Activated naive CD4-positive, alpha-beta T cell treated with anti-CD3 and anti-CD28 coated beads, Interleukin-2, amount 10 ng/mL, durations not matched to agents 7 days and 5 days (primary cell): Measurements from ENCODE around the gene ZBTB20.
A peak's percentile ranks its signal among the peaks of the same experiment; 100 is the strongest.

ENCODE experiments used
- CTCF ChIA-PET: fragments of 350-600 bp; sonication (Branson Sonifier 250); formaldehyde crosslinking; loops from one replicate; lab custom pipeline; 2021; ENCODE audit warnings: antibody characterized with exemption; lab: Charles Lee
- DNase-seq: peaks from one replicate; pipeline ENCODE4 v3.0.0-alpha.2; 2020
- H3K27ac Mint-ChIP-seq: one replicate; pipeline ENCODE4 v1.8.0; 2021; ENCODE audit warnings: mild to moderate bottlenecking, moderate library complexity, mixed read lengths
- H3K27me3 Mint-ChIP-seq: one replicate; pipeline ENCODE4 v1.8.0; 2021; ENCODE audit warnings: mild to moderate bottlenecking, mixed read lengths
- H3K36me3 Mint-ChIP-seq: one replicate; pipeline ENCODE4 v1.8.0; 2021; ENCODE audit warnings: mixed read lengths
- H3K4me1 Mint-ChIP-seq: one replicate; pipeline ENCODE4 v1.8.0; 2021; ENCODE audit warnings: mixed read lengths
- H3K4me3 Mint-ChIP-seq: one replicate; pipeline ENCODE4 v1.8.0; 2021; ENCODE audit warnings: mild to moderate bottlenecking, moderate library complexity, mixed read lengths
- H3K9me3 Mint-ChIP-seq: one replicate; pipeline ENCODE4 v1.8.0; 2021; ENCODE audit warnings: mixed read lengths

The ZBTB20 gene

DNA sequence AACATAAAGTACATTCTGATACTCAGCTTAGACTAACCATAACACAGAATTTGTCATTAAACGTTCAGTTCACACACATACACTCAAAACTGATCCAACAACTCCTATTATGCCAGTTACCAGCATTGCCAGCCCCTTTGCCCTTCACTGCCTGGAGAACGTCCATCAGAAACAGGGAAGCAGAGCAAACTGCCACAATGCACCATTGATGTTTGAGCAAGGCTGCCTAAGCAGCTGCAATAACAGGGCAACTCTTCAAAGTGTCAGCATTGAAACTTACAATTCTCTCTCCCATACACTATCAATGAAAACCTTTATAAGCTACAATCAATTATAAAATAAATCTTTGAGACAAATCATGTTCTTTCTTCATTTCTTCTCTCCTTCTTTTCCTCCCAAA, 85.1 kb downstream of the ZBTB20 start:
- no peak for DNase-seq
- CTCF ChIA-PET: no interaction called here

DNA sequence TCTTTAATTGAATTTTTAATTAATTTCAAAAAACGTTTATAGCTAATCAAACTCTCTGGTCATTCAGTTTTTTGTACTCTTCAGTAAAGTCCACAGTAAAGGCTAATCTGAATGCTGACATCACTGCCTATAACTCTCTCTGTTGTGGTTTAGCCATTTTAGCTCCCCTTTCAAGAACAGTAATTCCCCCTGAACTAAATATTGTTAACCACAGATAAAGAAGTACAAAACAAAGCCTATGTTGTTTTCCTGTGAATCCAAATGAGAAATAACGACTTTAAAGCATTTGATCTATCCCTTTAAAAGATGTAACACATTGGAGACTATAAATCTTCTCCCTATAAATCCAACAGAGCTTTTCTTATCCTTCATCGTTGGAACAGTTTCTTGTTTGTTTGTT, 94.2 kb downstream of the ZBTB20 start:
- CTCF ChIA-PET: no interaction called here
- no peaks in the 10 kb centered on the region for H3K9me3 Mint-ChIP-seq
- no peaks in the 10 kb centered on the region for H3K4me1 Mint-ChIP-seq
- H3K27ac Mint-ChIP-seq: no peak overlapping the region
- DNase-seq: no peak
- H3K27me3 Mint-ChIP-seq: no peaks in the 10 kb centered on the region
- no peak overlapping the region for H3K4me3 Mint-ChIP-seq
- H3K36me3 Mint-ChIP-seq: no peaks in the 10 kb centered on the region

More for the DNA sequence above, 85.1 kb downstream of the ZBTB20 start:
- H3K4me1 Mint-ChIP-seq: no peaks in the 10 kb centered on the region
- peaks cover 3% of the 10 kb centered on the region for H3K36me3 Mint-ChIP-seq
- no peak overlapping the region for H3K27ac Mint-ChIP-seq
- H3K9me3 Mint-ChIP-seq: no peaks in the 10 kb centered on the region
- H3K4me3 Mint-ChIP-seq: no peak overlapping the region
- no peaks in the 10 kb centered on the region for H3K27me3 Mint-ChIP-seq

DNA sequence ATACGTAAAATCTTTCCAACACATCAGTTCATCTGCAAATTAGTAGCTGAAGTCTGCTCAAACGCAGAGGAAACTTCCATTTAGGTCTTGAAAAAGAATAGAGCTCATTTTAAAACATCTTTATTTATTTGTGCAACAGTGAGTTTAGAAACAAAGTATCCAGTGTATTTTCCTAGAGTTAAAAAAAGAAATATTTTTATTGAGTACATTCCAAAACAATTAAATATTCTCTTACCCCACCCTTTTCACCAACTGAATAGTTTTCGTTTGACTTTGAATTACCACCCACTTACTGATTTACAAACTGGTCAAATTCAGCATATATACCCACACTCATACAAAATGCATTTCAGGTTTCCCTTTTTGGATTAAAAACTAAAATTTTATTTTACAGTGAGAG, 104.7 kb downstream of the ZBTB20 start:
- Mint-ChIP-seq H3K4me1 (no peaks in the 10 kb centered on the region), H3K36me3 (no peaks in the 10 kb centered on the region), H3K27ac (no peak overlapping the region), H3K9me3 (no peaks in the 10 kb centered on the region), H3K4me3 (no peak overlapping the region), H3K27me3 (no peaks in the 10 kb centered on the region)
- no peak for DNase-seq
- CTCF ChIA-PET: interaction anchor here (1.1 to 2.1 kb wide), 3 partner anchors 9 to 126 kb away, joined by 3 to 5 read pairs (median 3); no protein-coding TSS in a partner anchor

DNA sequence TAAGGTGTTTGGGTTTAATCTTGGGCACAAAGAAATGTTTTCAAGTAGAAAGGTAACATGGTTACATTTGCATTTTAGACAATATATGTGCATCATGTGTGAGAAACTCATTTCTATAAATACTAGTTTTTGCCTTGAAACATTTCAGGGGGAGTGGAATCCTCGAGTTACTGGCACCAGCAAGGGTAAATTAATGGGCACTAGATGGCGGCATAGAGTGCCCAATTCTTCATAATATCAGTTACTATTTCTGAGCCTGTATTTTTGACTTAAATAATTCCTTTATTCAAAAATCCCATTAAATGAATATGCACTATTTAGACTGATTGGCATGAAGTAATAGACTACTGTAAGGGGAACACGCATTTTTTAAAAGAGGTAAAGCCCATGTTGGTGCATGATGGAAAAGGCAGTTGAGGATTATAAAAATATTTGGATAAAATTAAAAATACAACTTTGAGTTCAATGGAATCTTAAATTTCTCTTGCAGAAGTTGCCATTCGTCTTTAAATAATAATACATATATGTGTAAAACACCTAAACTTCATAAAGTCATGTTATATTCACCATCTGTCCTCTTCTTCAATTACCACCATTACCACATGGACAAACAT, 106.3 kb downstream of the ZBTB20 start:
- H3K9me3 Mint-ChIP-seq: no peaks in the 10 kb centered on the region
- CTCF ChIA-PET: interaction anchor here (0.7 to 2.1 kb wide), 4 partner anchors 9 to 128 kb away, joined by 3 to 5 read pairs (median 4); no protein-coding TSS in a partner anchor
- H3K4me3 Mint-ChIP-seq: no peak overlapping the region
- H3K27ac Mint-ChIP-seq: no peak overlapping the region
- no peaks in the 10 kb centered on the region for H3K4me1 Mint-ChIP-seq
- no peaks in the 10 kb centered on the region for H3K36me3 Mint-ChIP-seq
- H3K27me3 Mint-ChIP-seq: no peaks in the 10 kb centered on the region
- DNase-seq: peak; percentile 47

DNA sequence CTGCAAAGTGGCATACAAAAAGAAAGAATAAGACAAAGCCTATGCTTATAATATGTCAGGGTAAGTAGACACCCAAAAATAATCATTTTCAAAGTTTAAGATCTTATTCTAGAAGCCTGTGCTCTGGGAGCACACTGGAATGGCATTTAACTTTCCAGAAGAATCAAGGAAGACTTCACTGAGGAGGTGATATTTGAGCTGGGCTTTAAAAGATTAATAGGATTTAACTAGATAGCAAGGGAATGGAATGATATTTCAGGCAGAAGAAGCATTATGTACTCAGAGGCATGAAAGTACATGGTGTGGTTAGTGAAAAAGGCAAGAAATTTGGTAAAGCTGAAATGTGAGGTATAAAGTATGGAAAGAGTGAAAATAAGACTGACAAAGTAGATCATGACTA, 106.8 kb downstream of the ZBTB20 start:
- CTCF ChIA-PET: interaction anchor here (1.1 kb wide), 1 partner anchor 9 kb away, joined by 3 read pairs; no protein-coding TSS in a partner anchor
- Mint-ChIP-seq H3K27ac (no peak overlapping the region), H3K36me3 (no peaks in the 10 kb centered on the region), H3K9me3 (no peaks in the 10 kb centered on the region), H3K4me3 (no peak overlapping the region), H3K4me1 (no peaks in the 10 kb centered on the region), H3K27me3 (no peaks in the 10 kb centered on the region)
- DNase-seq: no peak

DNA sequence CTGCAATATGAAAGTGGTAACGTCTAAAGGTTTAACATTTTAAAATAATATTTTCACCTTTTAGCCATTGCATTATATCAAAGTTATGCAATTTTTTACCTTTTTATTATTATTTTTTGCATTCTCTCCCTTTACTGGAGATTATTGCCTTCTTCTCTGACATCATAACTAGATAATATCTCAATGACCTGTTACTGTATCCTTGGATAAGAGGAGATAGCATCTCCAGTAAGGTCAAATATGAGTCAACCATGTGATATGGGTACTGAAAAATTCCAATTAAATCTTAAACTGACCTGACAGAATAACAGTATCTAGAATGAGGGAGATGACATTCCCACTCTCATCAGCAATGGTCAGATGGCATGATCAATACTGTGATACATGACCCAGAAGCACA, 108.3 kb downstream of the ZBTB20 start:
- CTCF ChIA-PET: no interaction called here
- no peak overlapping the region for H3K4me3 Mint-ChIP-seq
- DNase-seq: no peak
- H3K4me1 Mint-ChIP-seq: peaks cover 3% of the 10 kb centered on the region
- no peaks in the 10 kb centered on the region for H3K27me3 Mint-ChIP-seq
- peaks cover 3% of the 10 kb centered on the region for H3K9me3 Mint-ChIP-seq
- no peaks in the 10 kb centered on the region for H3K36me3 Mint-ChIP-seq
- H3K27ac Mint-ChIP-seq: no peak overlapping the region

DNA sequence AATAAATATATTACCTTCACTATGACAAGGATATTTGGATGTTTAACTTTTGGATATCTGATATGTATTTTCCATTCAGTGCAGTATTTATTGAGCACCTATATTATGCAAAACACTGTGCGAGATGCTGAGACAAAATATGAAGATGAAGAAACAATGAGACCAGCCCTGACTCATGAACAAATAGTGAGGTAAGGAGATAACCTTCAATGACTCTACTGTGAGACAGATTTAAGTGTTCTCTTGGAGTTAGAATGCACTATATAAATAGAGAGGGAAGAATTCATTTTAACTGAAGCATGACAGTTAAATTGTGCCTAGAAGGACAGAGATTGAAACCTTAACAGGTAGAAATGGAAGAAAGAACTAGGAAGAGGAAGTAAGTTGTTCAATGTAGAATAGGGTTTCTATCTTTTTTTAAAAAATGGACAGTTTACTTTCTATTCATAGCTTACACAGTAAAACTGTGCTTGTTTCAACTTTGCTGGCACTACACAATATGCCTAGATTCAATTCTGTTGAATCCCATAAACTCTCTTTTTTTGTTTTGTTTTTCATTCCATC, 124.2 kb downstream of the ZBTB20 start:
- DNase-seq: no peak
- no peaks in the 10 kb centered on the region for H3K9me3 Mint-ChIP-seq
- no peaks in the 10 kb centered on the region for H3K36me3 Mint-ChIP-seq
- no peaks in the 10 kb centered on the region for H3K4me1 Mint-ChIP-seq
- H3K27ac Mint-ChIP-seq: no peak overlapping the region
- CTCF ChIA-PET: interaction anchor here (1.4 kb wide), 1 partner anchor 18 kb away, joined by 4 read pairs; no protein-coding TSS in a partner anchor
- no peak overlapping the region for H3K4me3 Mint-ChIP-seq
- H3K27me3 Mint-ChIP-seq: no peaks in the 10 kb centered on the region

DNA sequence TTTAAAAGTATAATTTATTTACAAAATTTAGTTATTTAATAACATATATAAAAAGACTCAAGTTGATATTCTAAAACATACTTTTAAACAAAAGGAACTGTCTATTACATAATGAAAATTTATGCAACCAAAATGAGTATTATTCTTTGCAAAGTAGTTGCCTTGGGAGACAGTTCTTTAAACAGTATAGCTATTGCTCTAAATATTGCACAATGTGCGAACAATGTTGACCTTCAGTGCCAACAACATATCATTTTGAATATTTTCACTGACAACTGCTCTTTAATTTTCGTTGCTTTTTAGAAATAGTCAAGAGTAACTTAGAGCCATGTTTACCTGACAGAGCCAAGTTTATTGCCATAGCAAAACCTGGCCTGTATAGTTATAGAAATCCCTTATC, 124.9 kb downstream of the ZBTB20 start:
- CTCF ChIA-PET: no interaction called here
- Mint-ChIP-seq H3K27me3 (no peaks in the 10 kb centered on the region), H3K36me3 (no peaks in the 10 kb centered on the region)

DNA sequence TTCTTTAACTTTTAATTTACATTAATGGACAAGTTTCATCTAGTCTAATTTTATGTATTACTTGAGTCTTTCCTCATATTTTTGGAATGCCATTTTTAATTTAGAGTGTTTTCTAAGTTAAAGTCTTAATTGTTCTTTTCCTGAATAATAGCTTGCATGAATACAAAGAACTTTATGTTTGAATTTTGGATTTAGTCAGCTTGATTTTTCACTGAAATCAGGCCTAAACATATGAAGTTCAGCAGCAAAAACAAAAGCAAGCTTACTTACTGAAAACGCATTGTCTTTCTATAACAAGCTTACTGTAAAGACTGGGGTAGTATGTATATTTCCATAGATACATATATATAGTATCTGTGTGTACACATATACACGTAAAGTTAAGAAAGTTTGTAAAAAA, 126.0 kb downstream of the ZBTB20 start:
- Mint-ChIP-seq H3K27ac (no peak overlapping the region), H3K4me1 (no peaks in the 10 kb centered on the region), H3K4me3 (no peak overlapping the region), H3K36me3 (no peaks in the 10 kb centered on the region), H3K9me3 (peaks cover 3% of the 10 kb centered on the region), H3K27me3 (no peaks in the 10 kb centered on the region)
- DNase-seq: no peak
- CTCF ChIA-PET: interaction anchor here (0.6 kb wide), 1 partner anchor 672 kb away, joined by 3 read pairs; no protein-coding TSS in a partner anchor

More for the DNA sequence above, 124.9 kb downstream of the ZBTB20 start:
- Mint-ChIP-seq H3K9me3 (peaks cover under 1% of the 10 kb centered on the region), H3K4me1 (no peaks in the 10 kb centered on the region), H3K4me3 (no peak overlapping the region), H3K27ac (no peak overlapping the region)
- no peak for DNase-seq

DNA sequence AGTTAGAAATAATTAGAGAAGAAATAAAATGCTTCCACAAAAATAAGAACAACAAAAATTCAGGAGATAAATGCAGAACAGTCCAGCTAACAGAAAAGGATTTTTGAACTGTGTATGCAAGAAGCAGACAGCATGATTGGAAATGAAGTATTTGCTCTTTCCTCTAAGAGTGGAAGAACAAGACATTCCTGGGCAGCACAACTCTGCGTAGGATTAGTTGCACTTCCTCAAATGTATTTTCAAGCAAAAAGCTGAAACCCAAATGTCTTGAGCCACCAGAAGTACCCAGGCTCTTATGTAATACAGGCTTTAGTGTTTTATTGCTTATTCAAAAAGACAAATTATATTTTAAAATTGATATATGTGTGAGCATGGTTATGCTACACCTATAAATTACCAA, 127.2 kb downstream of the ZBTB20 start:
- Mint-ChIP-seq H3K9me3 (peaks cover 3% of the 10 kb centered on the region), H3K27ac (no peak overlapping the region), H3K27me3 (no peaks in the 10 kb centered on the region), H3K4me1 (no peaks in the 10 kb centered on the region), H3K36me3 (no peaks in the 10 kb centered on the region), H3K4me3 (no peak overlapping the region)
- DNase-seq: no peak
- CTCF ChIA-PET: no interaction called here

DNA sequence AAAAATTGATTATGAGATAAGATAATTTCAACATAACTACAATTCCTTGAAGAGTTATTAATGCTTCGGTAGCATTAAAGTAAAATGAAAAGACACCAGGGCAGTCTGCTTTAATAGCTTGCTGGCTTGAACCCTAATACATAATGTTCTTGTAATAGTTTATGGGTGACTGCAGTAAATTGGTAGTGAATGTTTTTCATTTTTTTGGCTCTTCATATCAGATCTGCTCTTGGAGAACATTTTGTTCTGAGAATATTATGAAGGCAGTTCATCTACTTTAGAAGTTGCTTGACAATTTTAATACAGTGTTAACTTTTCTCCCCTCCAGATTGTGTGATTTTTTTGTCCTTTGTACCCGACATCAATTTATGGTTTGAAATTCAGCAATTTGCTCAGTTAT, 128.4 kb downstream of the ZBTB20 start:
- H3K27me3 Mint-ChIP-seq: no peaks in the 10 kb centered on the region
- no peak for DNase-seq
- no peak overlapping the region for H3K4me3 Mint-ChIP-seq
- H3K9me3 Mint-ChIP-seq: peaks cover 3% of the 10 kb centered on the region
- H3K36me3 Mint-ChIP-seq: no peaks in the 10 kb centered on the region
- CTCF ChIA-PET: no interaction called here
- no peaks in the 10 kb centered on the region for H3K4me1 Mint-ChIP-seq
- no peak overlapping the region for H3K27ac Mint-ChIP-seq

DNA sequence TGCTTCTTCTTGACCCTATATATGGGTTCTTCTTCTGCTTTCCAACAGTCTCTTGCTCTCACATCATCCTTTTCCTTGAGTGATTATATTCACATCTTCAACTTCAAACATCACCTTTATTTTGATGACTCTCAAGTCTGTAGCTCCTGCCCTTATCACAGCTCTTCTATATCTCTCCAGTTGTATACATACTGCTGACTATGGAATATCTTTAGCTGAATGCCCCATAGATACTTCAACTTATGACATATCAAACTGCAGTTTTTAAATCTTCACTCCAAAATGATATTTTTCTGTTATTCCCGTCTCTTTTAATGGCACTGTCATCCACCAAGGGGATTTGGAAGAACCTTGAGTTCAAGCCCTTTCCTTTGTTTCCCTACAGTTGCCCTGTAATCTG, 139.1 kb downstream of the ZBTB20 start:
- no peak for DNase-seq

DNA sequence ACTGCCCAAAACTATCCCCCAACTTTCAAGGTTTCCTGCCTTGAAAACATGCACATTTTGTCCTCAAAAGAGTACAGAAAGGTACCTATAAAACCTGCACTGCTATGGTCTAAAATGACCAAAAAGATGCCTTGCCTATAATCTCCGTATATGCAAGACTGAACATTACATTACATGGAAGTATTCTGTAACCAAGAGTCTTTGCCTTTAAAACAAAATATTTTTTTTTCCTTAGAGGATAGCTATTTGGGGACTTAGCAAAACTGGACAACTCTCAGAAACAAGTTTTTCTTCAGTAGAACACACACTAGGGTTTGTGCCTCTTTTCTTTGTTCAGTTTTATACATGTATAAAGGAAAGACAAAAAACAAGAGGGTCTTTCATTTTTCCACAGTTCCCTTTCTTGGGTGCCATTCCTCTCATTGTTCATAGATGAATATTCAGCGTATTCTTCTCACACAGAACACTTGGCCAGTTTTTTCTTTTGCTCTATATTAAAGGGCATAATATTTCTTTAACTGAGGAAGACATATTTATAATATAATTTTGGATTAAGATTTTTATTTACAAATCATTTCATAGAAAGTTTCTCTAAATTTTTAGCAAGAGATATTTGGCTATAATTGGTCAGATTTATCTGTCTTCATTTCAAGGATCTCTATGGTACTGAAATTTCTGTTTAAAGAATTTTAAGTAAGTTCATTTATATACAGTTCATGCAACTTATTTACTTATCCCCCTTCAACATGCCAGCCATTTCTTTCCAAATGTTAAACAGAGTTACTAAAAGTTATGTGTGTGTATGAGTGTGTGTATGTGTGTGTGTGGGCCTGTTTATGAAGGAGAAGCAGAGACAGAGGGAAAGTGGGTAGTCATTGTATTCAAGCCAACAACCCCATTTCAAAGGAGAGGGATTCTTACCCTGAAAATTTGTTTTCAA, 142.6 kb downstream of the ZBTB20 start:
- Mint-ChIP-seq H3K9me3 (no peaks in the 10 kb centered on the region), H3K36me3 (no peaks in the 10 kb centered on the region), H3K4me3 (no peak overlapping the region), H3K27ac (no peak overlapping the region), H3K4me1 (no peaks in the 10 kb centered on the region), H3K27me3 (no peaks in the 10 kb centered on the region)
- DNase-seq: no peak
- CTCF ChIA-PET: no interaction called here

More for the DNA sequence above, 139.1 kb downstream of the ZBTB20 start:
- CTCF ChIA-PET: no interaction called here
- no peaks in the 10 kb centered on the region for H3K4me1 Mint-ChIP-seq
- H3K4me3 Mint-ChIP-seq: no peak overlapping the region
- H3K36me3 Mint-ChIP-seq: no peaks in the 10 kb centered on the region
- peaks cover 2% of the 10 kb centered on the region for H3K9me3 Mint-ChIP-seq
- no peaks in the 10 kb centered on the region for H3K27me3 Mint-ChIP-seq
- no peak overlapping the region for H3K27ac Mint-ChIP-seq

DNA sequence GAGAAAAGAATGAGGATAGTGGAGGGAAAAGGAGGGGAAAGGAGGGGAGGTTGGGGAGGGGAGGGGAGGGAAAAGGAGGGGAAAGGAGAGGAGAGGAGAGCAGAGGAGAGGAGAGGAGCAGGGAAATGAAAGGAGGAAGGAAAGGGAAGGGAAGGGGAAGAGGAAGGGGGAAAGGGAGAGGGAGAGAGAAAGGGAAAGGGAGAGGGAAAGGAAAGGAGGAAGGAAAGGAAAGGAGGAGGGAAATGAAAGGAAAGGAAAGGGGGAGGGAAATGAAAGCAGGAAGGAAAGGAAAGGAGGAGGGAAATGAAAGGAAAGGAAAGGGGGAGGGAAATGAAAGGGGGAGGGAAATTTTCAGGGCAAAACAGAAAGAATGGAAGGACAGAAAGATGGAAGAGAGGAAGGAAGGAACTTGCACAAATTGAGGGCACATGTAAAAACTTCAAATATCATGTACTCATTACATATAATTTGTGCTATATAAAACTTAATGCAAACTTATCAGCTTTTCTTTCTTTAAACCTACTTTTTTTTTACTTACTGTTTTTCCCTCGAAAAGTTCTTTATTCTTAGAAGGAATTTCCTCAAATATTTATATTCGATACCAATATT, 148.0 kb downstream of the ZBTB20 start:
- CTCF ChIA-PET: no interaction called here
- Mint-ChIP-seq H3K4me1 (no peaks in the 10 kb centered on the region), H3K27ac (no peak overlapping the region), H3K9me3 (peaks cover 6% of the 10 kb centered on the region), H3K27me3 (no peaks in the 10 kb centered on the region), H3K36me3 (no peaks in the 10 kb centered on the region), H3K4me3 (no peak overlapping the region)
- no peak for DNase-seq
